Effector CD8-positive, alpha-beta T cell (primary cell): ENCODE data around the gene MED13L.

Source experiments
- DNase-seq: peaks from one replicate; lab custom pipeline; 2025; lab: John Stamatoyannopoulos, UW

MED13L gene

GRCh38 chr12:116210762-116211161 lies 66.7 kb downstream of the MED13L start:
- DNase-seq, result no peak

GRCh38 chr12:116210131-116210530 lies 67.4 kb downstream of the MED13L start:
- no peak for DNase-seq

GRCh38 chr12:116209503-116209902 lies 68.0 kb downstream of the MED13L start:
- DNase-seq, result no peak

GRCh38 chr12:116207274-116207673 lies 70.2 kb downstream of the MED13L start:
- no peak for DNase-seq

GRCh38 chr12:116206828-116207227 lies 70.7 kb downstream of the MED13L start:
- no peak for DNase-seq

- no peak for DNase-seq
Measured at GRCh38 chr12:116204785-116205184, 72.7 kb downstream of the MED13L start.

GRCh38 chr12:116204169-116204568 lies 73.3 kb downstream of the MED13L start:
- DNase-seq, result no peak

GRCh38 chr12:116202940-116203339 lies 74.6 kb downstream of the MED13L start:
- DNase-seq, result no peak

- no peak for DNase-seq
Measured at GRCh38 chr12:116202433-116202832, 75.1 kb downstream of the MED13L start.

- DNase-seq, result no peak
Measured at GRCh38 chr12:116201908-116202307, 75.6 kb downstream of the MED13L start.

GRCh38 chr12:116201359-116201758 lies 76.1 kb downstream of the MED13L start:
- no peak for DNase-seq

GRCh38 chr12:116200812-116201211 lies 76.7 kb downstream of the MED13L start:
- no peak for DNase-seq

GRCh38 chr12:116199160-116199706 lies 78.3 kb downstream of the MED13L start:
- DNase-seq, result no peak

- DNase-seq, result no peak
Measured at GRCh38 chr12:116196752-116197718, 80.5 kb downstream of the MED13L start.

- DNase-seq, result no peak
Measured at GRCh38 chr12:116196226-116196625, 81.3 kb downstream of the MED13L start.

GRCh38 chr12:116194935-116195431 lies 82.5 kb downstream of the MED13L start:
- DNase-seq, result peak; percentile 40

GRCh38 chr12:116189692-116190091 lies 87.8 kb downstream of the MED13L start:
- no peak for DNase-seq

GRCh38 chr12:116188581-116188980 lies 88.9 kb downstream of the MED13L start:
- no peak for DNase-seq

- no peak for DNase-seq
Measured at GRCh38 chr12:116187151-116187511, 90.4 kb downstream of the MED13L start.

GRCh38 chr12:116186482-116187150 lies 90.9 kb downstream of the MED13L start:
- DNase-seq, result no peak

- no peak for DNase-seq
Measured at GRCh38 chr12:116184763-116185162, 92.7 kb downstream of the MED13L start.

GRCh38 chr12:116183741-116184141 lies 93.8 kb downstream of the MED13L start:
- DNase-seq, result no peak
